Endothelial cell (in vitro differentiated cells): Measurements from ENCODE around the gene MAML3. TPM values are rescaled to one million over a fixed set of nuclear protein-coding genes. Genes with fewer than 3 reads are reported as not detected.

Experiments
- DNase-seq: peaks from one replicate; pipeline ENCODE4 v3.0.0; 2021; ENCODE audit warnings: low spot score
- H3K27ac Mint-ChIP-seq: one replicate; pipeline ENCODE4 v1.8.0; 2021; ENCODE audit warnings: mixed read lengths, inconsistent platforms; ENCODE audit not compliant: unreplicated experiment
- H3K27me3 Mint-ChIP-seq: one replicate; pipeline ENCODE4 v1.8.0; 2021; ENCODE audit warnings: mild to moderate bottlenecking, moderate library complexity, mixed read lengths, inconsistent platforms; ENCODE audit not compliant: unreplicated experiment
- H3K36me3 Mint-ChIP-seq: one replicate; pipeline ENCODE4 v1.8.0; 2021; ENCODE audit warnings: mild to moderate bottlenecking, low read depth, mixed read lengths, inconsistent platforms; ENCODE audit not compliant: unreplicated experiment
- H3K4me1 Mint-ChIP-seq: one replicate; pipeline ENCODE4 v1.8.0; 2021; ENCODE audit warnings: mild to moderate bottlenecking, mixed read lengths, inconsistent platforms; ENCODE audit not compliant: unreplicated experiment
- H3K4me3 Mint-ChIP-seq: one replicate; pipeline ENCODE4 v1.8.0; 2021; ENCODE audit warnings: mild to moderate bottlenecking, mixed read lengths, inconsistent platforms; ENCODE audit not compliant: unreplicated experiment
- H3K9me3 Mint-ChIP-seq: one replicate; pipeline ENCODE4 v1.8.0; 2021; ENCODE audit warnings: mixed read lengths, inconsistent platforms; ENCODE audit not compliant: unreplicated experiment
- CTCF ChIP-seq: fragments of 200-600 bp; sonication (generic); IDR thresholded peaks from one replicate; pipeline ENCODE4 v1.5.0; 2021; ENCODE audit warnings: antibody characterized with exemption; ENCODE audit not compliant: unreplicated experiment
- total RNA-seq: library from RNA; stranded (reverse); fragmentation: NEBNext Ultra II Directional; extraction: Animal tissue kit (Norgen Biotek cat#: 25700); gene quantifications from one replicate; pipeline ENCODE4 v1.2.1, GENCODE V29; 2021; ENCODE audit not compliant: unreplicated experiment

The MAML3 gene
- total RNA-seq, 1 donor from 2014 or later, result 31.0 TPM

- DNase-seq, result peak; percentile 78
- Mint-ChIP-seq H3K4me3 (peak overlapping the region; percentile 98), H3K4me1 (peaks cover 30% of the 10 kb centered on the region), H3K9me3 (peaks cover 4% of the 10 kb centered on the region), H3K36me3 (peaks cover 4% of the 10 kb centered on the region), H3K27me3 (peaks cover 14% of the 10 kb centered on the region), H3K27ac (peak overlapping the region; percentile 84)
- TF ChIP-seq CTCF, result no peak
Measured at GRCh38 chr4:140152013-140152703, 1.8 kb downstream of the MAML3 start.

GRCh38 chr4:140151699-140152012, 2.3 kb downstream of the MAML3 start:
- no peak for DNase-seq
- H3K4me1 Mint-ChIP-seq, result peaks cover 31% of the 10 kb centered on the region

GRCh38 chr4:140150886-140151698, 2.9 kb downstream of the MAML3 start:
- Mint-ChIP-seq H3K4me3 (peak overlapping the region; percentile 89), H3K9me3 (peaks cover 4% of the 10 kb centered on the region), H3K4me1 (peaks cover 31% of the 10 kb centered on the region), H3K27ac (peak overlapping the region; percentile 95), H3K36me3 (peaks cover 4% of the 10 kb centered on the region), H3K27me3 (peaks cover 14% of the 10 kb centered on the region)
- DNase-seq, result peak; percentile 87
- no peak for TF ChIP-seq CTCF

More at GRCh38 chr4:140151699-140152012, 2.3 kb downstream of the MAML3 start:
- TF ChIP-seq CTCF, result no peak
- H3K4me3 Mint-ChIP-seq, result peak overlapping the region; percentile 98
- H3K27ac Mint-ChIP-seq, result peak overlapping the region; percentile 84
- peaks cover 14% of the 10 kb centered on the region for H3K27me3 Mint-ChIP-seq
- H3K9me3 Mint-ChIP-seq, result peaks cover 4% of the 10 kb centered on the region
- peaks cover 4% of the 10 kb centered on the region for H3K36me3 Mint-ChIP-seq

GRCh38 chr4:140150636-140150885, 3.4 kb downstream of the MAML3 start:
- H3K36me3 Mint-ChIP-seq, result peaks cover 4% of the 10 kb centered on the region
- H3K27me3 Mint-ChIP-seq, result peaks cover 14% of the 10 kb centered on the region
- no peak for TF ChIP-seq CTCF
- DNase-seq, result no peak
- peak overlapping the region; percentile 95 for H3K27ac Mint-ChIP-seq
- peaks cover 31% of the 10 kb centered on the region for H3K4me1 Mint-ChIP-seq
- peak overlapping the region; percentile 89 for H3K4me3 Mint-ChIP-seq
- H3K9me3 Mint-ChIP-seq, result peaks cover 4% of the 10 kb centered on the region
